SK-N-DZ (cell line): ENCODE data around the gene EML6.
A peak's percentile ranks its signal among the peaks of the same experiment; 100 is the strongest.

Source experiments
- DNase-seq: peaks from one replicate; pipeline ENCODE4 v3.0.0-alpha.2; 2015; ENCODE audit warnings: low spot score

EML6 gene

GRCh38 chr2:54706622-54707021 is 16.8 kb upstream of the EML6 start:
- no peak for DNase-seq

GRCh38 chr2:54708584-54709335 is 14.7 kb upstream of the EML6 start:
- peak; percentile 65 for DNase-seq

GRCh38 chr2:54709336-54709809 is 14.1 kb upstream of the EML6 start:
- DNase-seq, result no peak

GRCh38 chr2:54710216-54710615 is 13.2 kb upstream of the EML6 start:
- DNase-seq, result no peak

GRCh38 chr2:54712516-54712915 is 10.9 kb upstream of the EML6 start:
- no peak for DNase-seq

GRCh38 chr2:54714996-54715395 is 8.5 kb upstream of the EML6 start:
- no peak for DNase-seq

- DNase-seq, result no peak
Measured at GRCh38 chr2:54716375-54716774, 7.1 kb upstream of the EML6 start.

- no peak for DNase-seq
Measured at GRCh38 chr2:54720563-54720962, 2.9 kb upstream of the EML6 start.

GRCh38 chr2:54722641-54723040 is 821 bp upstream of the EML6 start:
- no peak for DNase-seq

- DNase-seq, result peak; percentile 12
Measured at GRCh38 chr2:54723996-54724559, 616 bp downstream of the EML6 start.

GRCh38 chr2:54724560-54725342 is 1.3 kb downstream of the EML6 start:
- DNase-seq, result peak; percentile 10

GRCh38 chr2:54725343-54726099 is 2.1 kb downstream of the EML6 start:
- peak; percentile 13 for DNase-seq

- no peak for DNase-seq
Measured at GRCh38 chr2:54726431-54726830, 3.0 kb downstream of the EML6 start.

GRCh38 chr2:54726940-54727339 is 3.5 kb downstream of the EML6 start:
- no peak for DNase-seq

- DNase-seq, result no peak
Measured at GRCh38 chr2:54728669-54729120, 5.2 kb downstream of the EML6 start.

- DNase-seq, result no peak
Measured at GRCh38 chr2:54735636-54736035, 12.2 kb downstream of the EML6 start.

GRCh38 chr2:54738281-54738680 is 14.8 kb downstream of the EML6 start:
- DNase-seq, result no peak

- DNase-seq, result no peak
Measured at GRCh38 chr2:54740333-54740732, 16.9 kb downstream of the EML6 start.

GRCh38 chr2:54741250-54741649 is 17.8 kb downstream of the EML6 start:
- no peak for DNase-seq

- no peak for DNase-seq
Measured at GRCh38 chr2:54750040-54750439, 26.6 kb downstream of the EML6 start.

GRCh38 chr2:54752439-54752838 is 29.0 kb downstream of the EML6 start:
- no peak for DNase-seq
